K562 (cell line): ENCODE results near the gene KCNH2. TPM values are rescaled to one million over a fixed set of nuclear protein-coding genes. Genes with fewer than 3 reads are reported as not detected.

Experiments
- ASH1L ChIP-seq: fragments of 450-650 bp; IDR thresholded peaks from 2 replicates; pipeline ENCODE4 v1.6.1; 2018; ENCODE audit warnings: borderline replicate concordance, mild to moderate bottlenecking, low read depth; ENCODE audit not compliant: partially characterized antibody
- CREB3L1 ChIP-seq: fragments of 450-650 bp; IDR thresholded peaks from 2 replicates; pipeline ENCODE4 v1.6.1; 2014; ENCODE audit warnings: low read depth, mild to moderate bottlenecking, moderate library complexity, borderline replicate concordance
- CREM ChIP-seq: IDR thresholded peaks from 2 replicates; pipeline ENCODE4 v1.6.1; 2014; ENCODE audit warnings: antibody characterized with exemption, low read depth
- CTBP1 ChIP-seq: fragments of 450-650 bp; IDR thresholded peaks from 2 replicates; pipeline ENCODE4 v1.6.1; 2016; ENCODE audit warnings: borderline replicate concordance
- CTCF ChIP-seq, 3 experiments: IDR thresholded peaks in 2 of 3; conservative IDR thresholded peaks in 1 of 3; 2 replicates each; pipeline ENCODE4 v1.5.1; 2011 to 2012; ENCODE audit warnings: low read length in 3 of 3, mild to moderate bottlenecking in 3 of 3, control low read depth in 2 of 3, improper control_type of control experiment in 1 of 3, inconsistent platforms in 1 of 3, low read depth in 1 of 3, mixed read lengths in 1 of 3, moderate library complexity in 1 of 3; ENCODE audit not compliant: insufficient read depth in 2 of 3
- ESRRB ChIP-seq: fragments of 250-450 bp; sonication (Bioruptor Pico); IDR thresholded peaks from 2 replicates; pipeline ENCODE4 v1.5.0; 2020; ENCODE audit warnings: mild to moderate bottlenecking, moderate library complexity, borderline replicate concordance
- GMEB1 ChIP-seq: fragments of 250-450 bp; sonication (Bioruptor Pico); IDR thresholded peaks from 2 replicates; pipeline ENCODE4 v1.4.0; 2020; ENCODE audit warnings: mild to moderate bottlenecking
- ILF3 ChIP-seq: fragments of 450-650 bp; IDR thresholded peaks from 2 replicates; pipeline ENCODE4 v1.6.1; 2018; ENCODE audit warnings: antibody characterized with exemption, mild to moderate bottlenecking, moderate library complexity, borderline replicate concordance
- PCBP2 ChIP-seq: fragments of 200-400 bp; formaldehyde crosslinking; IDR thresholded peaks from 2 replicates; pipeline ENCODE4 v1.6.1; 2018; ENCODE audit warnings: low read length, low read depth, mild to moderate bottlenecking, moderate library complexity; ENCODE audit not compliant: poor library complexity, severe bottlenecking
- PRMT5 ChIP-seq: sonication (generic); formaldehyde crosslinking; IDR thresholded peaks from 2 replicates; pipeline ENCODE4 v1.5.0; 2020; ENCODE audit warnings: missing genetic modification reagents
- RBM17 ChIP-seq: fragments of 200-400 bp; formaldehyde crosslinking; IDR thresholded peaks from 2 replicates; pipeline ENCODE4 v1.6.1; 2017; ENCODE audit warnings: low read depth, mild to moderate bottlenecking, low read length, borderline replicate concordance
- SIRT6 ChIP-seq: IDR thresholded peaks from one replicate; pipeline ENCODE4 v1.6.1; 2012; ENCODE audit warnings: low read depth, mild to moderate bottlenecking, control low read depth, inconsistent platforms, low read length, moderate library complexity
- SMAD1 ChIP-seq: fragments of 150-350 bp; IDR thresholded peaks from 2 replicates; pipeline ENCODE4 v1.6.1; 2014; ENCODE audit warnings: low read length, low read depth; ENCODE audit not compliant: partially characterized antibody
- SOX6 ChIP-seq: fragments of 450-650 bp; IDR thresholded peaks from 2 replicates; pipeline ENCODE4 v1.6.1; 2014; ENCODE audit warnings: mild to moderate bottlenecking
- SPI1 ChIP-seq: IDR thresholded peaks from 2 replicates; pipeline ENCODE4 v1.6.1; 2011; ENCODE audit warnings: low read depth, low read length, control low read depth, borderline replicate concordance
- STAT5B ChIP-seq: fragments of 250-450 bp; sonication (Bioruptor Pico); IDR thresholded peaks from 2 replicates; pipeline ENCODE4 v1.8.0; 2021; ENCODE audit warnings: mild to moderate bottlenecking, inconsistent platforms
- TAF1 ChIP-seq: IDR thresholded peaks from 2 replicates; pipeline ENCODE4 v1.6.1; 2011; ENCODE audit warnings: mild to moderate bottlenecking, low read length, moderate library complexity; ENCODE audit not compliant: insufficient read depth, control insufficient read depth, severe bottlenecking; ENCODE audit errors: extremely low read depth
- TEAD2 ChIP-seq: fragments of 450-650 bp; IDR thresholded peaks from 2 replicates; pipeline ENCODE4 v1.6.1; 2016; ENCODE audit warnings: missing genetic modification characterization, control low read depth, missing compliant biosample characterization
- U2AF1 ChIP-seq: fragments of 200-400 bp; formaldehyde crosslinking; optimal IDR thresholded peaks from 2 replicates; pipeline ENCODE3; 2017; ENCODE audit warnings: mild to moderate bottlenecking, low read depth, low read length, moderate library complexity
- YBX1 ChIP-seq: fragments of 450-650 bp; IDR thresholded peaks from 2 replicates; pipeline ENCODE4 v1.7.1; 2016; ENCODE audit warnings: mild to moderate bottlenecking
- ZBTB2 ChIP-seq: fragments of 450-650 bp; IDR thresholded peaks from 2 replicates; pipeline ENCODE4 v1.6.1; 2016; ENCODE audit warnings: antibody characterized with exemption
- ZNF384 ChIP-seq: IDR thresholded peaks from 2 replicates; pipeline ENCODE4 v1.6.1; 2012; ENCODE audit warnings: low read depth, low read length, improper control_type of control experiment
- ZNF551 ChIP-seq: fragments of 250-450 bp; sonication (Bioruptor Pico); IDR thresholded peaks from 2 replicates; pipeline ENCODE4 v1.5.0; 2021; ENCODE audit warnings: mild to moderate bottlenecking, moderate library complexity
- ZNF79 ChIP-seq: fragments of 250-450 bp; sonication (Bioruptor Pico); IDR thresholded peaks from 2 replicates; pipeline ENCODE4 v1.4.0; 2020; ENCODE audit warnings: low read depth, mild to moderate bottlenecking, moderate library complexity
- polyA plus RNA-seq, 8 experiments: library from polyadenylated mRNA; depleted of rRNA in 4 of 8; stranded (reverse) in 5 of 8; unstranded in 3 of 8; fragments of >200 nt; fragmentation: Nextera tagmentation in 2 of 8; fragmentation: Illumina TruSeq in 1 of 8; extraction: Ambion mirVana in 2 of 8; extraction: Trizol in 1 of 8; gene quantifications; 2 replicates each; pipeline versions ENCODE4 v1.2.1 to v1.2.3, GENCODE V29; 2011 to 2014; ENCODE audit warnings: inconsistent platforms in 1 of 8, missing spikeins in 1 of 8
- total RNA-seq, 7 experiments: library from RNA; depleted of rRNA in 6 of 7; stranded (reverse); fragments of >200 nt in 6 of 7; fragmentation: Illumina TruSeq in 2 of 7; extraction: Trizol in 2 of 7; gene quantifications; 2 replicates each; pipeline versions ENCODE4 v1.2.1 to v1.2.3, GENCODE V29; 2011 to 2021; ENCODE audit warnings: low replicate concordance in 1 of 7

KCNH2 gene
- total and polyA plus RNA-seq, 9 of the 15 experiments (the other 6 are each of a cell fraction or from before 2014, with no cell fraction given): 18.1 to 368 (median 218) TPM

- TF ChIP-seq ILF3: no peak
- peak; percentile 97 to 100 (median 98) for TF ChIP-seq CTCF (IDR thresholded peaks at IDR 0.05 in 2 of 3, conservative IDR thresholded peaks at IDR 0.05 in 1 of 3; ENCODE audit: insufficient read depth in 2 of 3, low read depth in 1 of 3, low read length in 3 of 3)
- no peak for TF ChIP-seq RBM17
- TF ChIP-seq ZNF551 (CRISPR knock-in tag): no peak
- no peak for TF ChIP-seq GMEB1 (CRISPR knock-in tag)
- TF ChIP-seq TAF1: no peak
- no peak for TF ChIP-seq ASH1L
- TF ChIP-seq ZBTB2: no peak; the same call in 1 of the 2 replicates
- peak; percentile 58 for TF ChIP-seq CREM
- TF ChIP-seq U2AF1: no peak
- no peak for TF ChIP-seq TEAD2 (tag)
- TF ChIP-seq SOX6: no peak
- no peak for TF ChIP-seq CREB3L1
- no peak for TF ChIP-seq YBX1
- no peak for TF ChIP-seq SMAD1
- no peak for TF ChIP-seq SPI1
- no peak for TF ChIP-seq PCBP2
- TF ChIP-seq STAT5B (CRISPR knock-in tag): no peak
- no peak for TF ChIP-seq SIRT6
- TF ChIP-seq PRMT5 (CRISPR knock-in tag): no peak
- TF ChIP-seq ZNF384: peak; percentile 8; the same call in 1 of the 2 replicates
- TF ChIP-seq CTBP1: peak; percentile 71; the same call in 1 of the 2 replicates
- TF ChIP-seq ZNF79 (CRISPR knock-in tag): no peak
- no peak for TF ChIP-seq ESRRB (CRISPR knock-in tag)
These were observed 79.6 kb downstream of the KCNH2 start (continued) for GRCh38 chr7:150898475-150899011.
